Ectodermal cell (in vitro differentiated cells): ENCODE data around the gene COPB2.
"Not testable (repeated sequence)": the region's sequence is repeated elsewhere in the genome, so short reads cannot be mapped to it uniquely, and the experiment has no call there.

ENCODE experiments used
- H3K27ac ChIP-seq: 2 replicates; pipeline ENCODE4 v1.7.0; 2013; ENCODE audit warnings: mild to moderate bottlenecking, low read depth, low read length; ENCODE audit not compliant: insufficient read depth, poor library complexity, severe bottlenecking
- H3K27me3 ChIP-seq: 2 replicates; pipeline ENCODE4 v1.7.0; 2013; ENCODE audit warnings: mild to moderate bottlenecking, low read length; ENCODE audit not compliant: insufficient read depth, control insufficient read depth, poor library complexity, severe bottlenecking
- H3K36me3 ChIP-seq: one replicate; pipeline ENCODE4 v1.7.0; 2013; ENCODE audit warnings: low read length; ENCODE audit not compliant: control insufficient read depth, insufficient read depth
- H3K4me1 ChIP-seq: one replicate; pipeline ENCODE4 v1.7.0; 2013; ENCODE audit warnings: low read length; ENCODE audit not compliant: control insufficient read depth, insufficient read depth
- H3K4me3 ChIP-seq: 2 replicates; pipeline ENCODE4 v1.7.0; 2013; ENCODE audit warnings: low read depth, low read length, control low read depth; ENCODE audit not compliant: insufficient read depth
- H3K9me3 ChIP-seq: 2 replicates; pipeline ENCODE4 v1.7.0; 2013; ENCODE audit warnings: mild to moderate bottlenecking, low read length, moderate library complexity; ENCODE audit not compliant: control insufficient read depth
- WGBS, 2 experiments: methylation state at CpG; one replicate each; pipeline ENCODE4 v1.1.7; 2013; ENCODE audit warnings: missing lambda C conversion rate in 2 of 2; 5-methylcytosine and 5-hydroxymethylcytosine counted together

COPB2 gene

GRCh38 chr3:139382291-139382690, 7.2 kb downstream of the COPB2 start:
- WGBS, 2 experiments: no CpG with 5 or more reads among the region's 2 CpGs
- not testable (repeated sequence) for H3K4me1 ChIP-seq, H3K9me3 ChIP-seq, H3K27me3 ChIP-seq, H3K4me3 ChIP-seq, H3K36me3 ChIP-seq, H3K27ac ChIP-seq

DNA sequence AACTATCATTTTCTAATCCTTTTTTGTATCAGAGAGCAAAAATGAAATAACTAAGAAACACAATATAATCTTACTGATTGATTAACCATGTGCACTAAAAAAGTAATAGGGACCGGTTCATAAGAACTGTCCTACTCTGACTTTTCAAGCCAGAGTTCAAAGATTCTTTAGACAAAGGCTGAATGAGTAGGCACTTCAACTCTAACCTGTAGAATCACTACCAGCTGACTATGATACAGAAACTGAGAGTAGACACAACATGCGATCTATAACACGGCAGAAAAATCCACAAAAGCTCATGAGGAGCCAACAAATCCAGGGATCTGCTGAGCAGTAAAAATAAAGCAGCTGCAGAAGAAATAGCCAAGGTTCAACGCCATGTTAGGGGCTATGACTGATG, 8.9 kb downstream of the COPB2 start:
- 96 to 97% methylated on average over 4 of the region's 4 CpGs for WGBS, 2 experiments

DNA sequence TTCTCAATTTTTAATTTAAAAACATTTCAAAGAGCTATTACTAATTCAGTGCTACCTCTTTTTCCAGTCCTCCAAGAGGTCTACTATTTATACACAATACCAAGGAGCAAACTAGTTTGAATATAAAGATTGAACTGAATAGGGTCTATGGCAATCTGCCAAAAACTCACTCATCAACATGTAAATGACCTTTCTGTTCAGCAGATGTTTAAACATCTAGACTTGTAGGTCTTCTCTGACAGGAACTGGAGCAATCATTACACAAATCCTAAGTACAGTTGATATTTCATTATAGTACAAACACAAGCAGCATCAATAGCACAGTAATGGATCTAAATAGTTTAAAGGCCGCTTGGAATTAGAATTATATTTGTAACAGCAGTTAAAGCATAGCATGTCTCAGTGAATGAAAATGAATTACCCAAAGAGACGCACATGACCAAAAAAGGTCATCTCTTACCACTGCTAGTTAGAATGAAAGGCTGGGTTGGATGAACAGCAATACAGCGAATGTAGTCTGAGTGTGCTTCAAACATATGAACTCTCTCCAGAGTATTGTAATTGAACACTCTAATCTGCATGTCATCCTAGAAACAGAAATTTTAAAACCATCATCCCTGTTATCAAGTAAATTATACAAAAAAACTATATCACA, 10.7 kb downstream of the COPB2 start:
- Histone ChIP-seq H3K9me3 (no peaks in the 10 kb centered on the region), H3K4me3 (no peak overlapping the region), H3K4me1 (no peaks in the 10 kb centered on the region), H3K36me3 (peaks cover 24% of the 10 kb centered on the region), H3K27me3 (no peaks in the 10 kb centered on the region), H3K27ac (no peak overlapping the region)
- 92 to 97% methylated on average over 3 of the region's 3 CpGs for WGBS, 2 experiments

More for the DNA sequence above, 8.9 kb downstream of the COPB2 start:
- H3K9me3 ChIP-seq: no peaks in the 10 kb centered on the region
- H3K4me3 ChIP-seq: no peak overlapping the region
- no peak overlapping the region for H3K27ac ChIP-seq
- H3K4me1 ChIP-seq: no peaks in the 10 kb centered on the region
- peaks cover 13% of the 10 kb centered on the region for H3K36me3 ChIP-seq
- no peaks in the 10 kb centered on the region for H3K27me3 ChIP-seq

DNA sequence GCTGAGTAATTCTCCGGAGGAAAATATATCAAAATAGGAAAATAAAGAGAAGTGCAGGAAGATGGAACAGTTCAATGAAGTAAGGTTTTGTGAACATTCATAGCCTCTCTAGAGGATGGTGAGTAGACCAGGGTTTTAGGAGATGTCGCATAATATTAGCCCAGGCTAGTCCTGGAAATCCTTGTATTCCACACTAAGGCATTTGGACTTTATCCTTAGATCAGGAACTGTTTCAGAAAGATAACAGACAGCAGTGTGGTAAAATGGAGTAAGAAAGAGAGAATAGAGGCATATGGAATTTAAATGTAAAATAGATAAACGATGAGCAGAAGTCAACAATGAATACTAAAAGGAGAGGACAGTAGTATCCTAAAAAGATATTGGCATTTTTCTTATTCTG, 12.1 kb downstream of the COPB2 start:
- H3K27ac ChIP-seq: no peak overlapping the region
- peaks cover 37% of the 10 kb centered on the region for H3K36me3 ChIP-seq
- WGBS, 2 experiments: 93 to 95% methylated on average over 3 of the region's 3 CpGs

DNA sequence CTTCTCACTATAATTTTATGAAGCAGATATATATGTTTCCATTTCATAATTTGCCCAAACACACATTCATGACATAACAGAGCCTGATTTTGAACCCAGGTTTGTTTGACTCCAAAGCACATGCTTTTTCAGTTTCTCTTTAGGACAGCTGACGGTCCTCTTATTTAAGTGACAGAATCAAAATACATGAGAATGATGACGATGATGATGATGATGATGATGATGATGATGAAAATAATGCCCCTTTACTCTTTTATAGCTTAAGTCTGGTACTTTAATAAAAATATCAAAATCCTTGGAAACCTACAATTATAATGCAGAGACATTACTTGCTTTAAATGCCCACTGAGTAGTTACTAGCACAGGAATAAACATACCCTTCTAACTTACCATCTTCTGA, 15.3 kb downstream of the COPB2 start:
- Histone ChIP-seq H3K4me3 (no peak overlapping the region), H3K27ac (no peak overlapping the region), H3K36me3 (peaks cover 55% of the 10 kb centered on the region), H3K4me1 (no peaks in the 10 kb centered on the region), H3K9me3 (no peaks in the 10 kb centered on the region), H3K27me3 (no peaks in the 10 kb centered on the region)
- WGBS, 2 experiments: 89 to 100% methylated on average over 1 to 2 of the region's 2 CpGs

More for the DNA sequence above, 12.1 kb downstream of the COPB2 start:
- no peaks in the 10 kb centered on the region for H3K9me3 ChIP-seq
- no peaks in the 10 kb centered on the region for H3K4me1 ChIP-seq
- no peaks in the 10 kb centered on the region for H3K27me3 ChIP-seq
- H3K4me3 ChIP-seq: no peak overlapping the region

- no peaks in the 10 kb centered on the region for H3K9me3 ChIP-seq
- peaks cover 40% of the 10 kb centered on the region for H3K36me3 ChIP-seq
- peaks cover under 1% of the 10 kb centered on the region for H3K4me1 ChIP-seq
- no CpG with 5 or more reads among the region's 1 CpG for WGBS, 2 experiments
- H3K27me3 ChIP-seq: no peaks in the 10 kb centered on the region
- H3K4me3 ChIP-seq: no peak overlapping the region
- no peak overlapping the region for H3K27ac ChIP-seq
Measured at GRCh38 chr3:139364549-139364948, 24.9 kb downstream of the COPB2 start.

- 94 to 100% methylated on average over 1 to 2 of the region's 2 CpGs for WGBS, 2 experiments
- Histone ChIP-seq H3K27me3 (no peaks in the 10 kb centered on the region), H3K36me3 (peaks cover 40% of the 10 kb centered on the region), H3K4me1 (peaks cover 5% of the 10 kb centered on the region), H3K4me3 (no peak overlapping the region), H3K9me3 (no peaks in the 10 kb centered on the region), H3K27ac (no peak overlapping the region)
Measured at GRCh38 chr3:139361276-139361675, 28.2 kb downstream of the COPB2 start.

- peak overlapping the region; percentile 76 for H3K27ac ChIP-seq
- WGBS, 2 experiments: 55 to 70% methylated on average over 3 of the region's 3 CpGs
- H3K4me3 ChIP-seq: no peak overlapping the region
- H3K27me3 ChIP-seq: no peaks in the 10 kb centered on the region
- H3K9me3 ChIP-seq: no peaks in the 10 kb centered on the region
- H3K4me1 ChIP-seq: peaks cover 5% of the 10 kb centered on the region
- peaks cover 29% of the 10 kb centered on the region for H3K36me3 ChIP-seq
Measured at GRCh38 chr3:139358841-139359562, 30.4 kb downstream of the COPB2 start.

- H3K9me3 ChIP-seq: no peaks in the 10 kb centered on the region
- no peak overlapping the region for H3K4me3 ChIP-seq
- WGBS, 2 experiments: 90 to 96% methylated on average over 2 to 4 of the region's 4 CpGs
- peaks cover 5% of the 10 kb centered on the region for H3K4me1 ChIP-seq
- H3K36me3 ChIP-seq: peaks cover 27% of the 10 kb centered on the region
- H3K27ac ChIP-seq: no peak overlapping the region
- H3K27me3 ChIP-seq: no peaks in the 10 kb centered on the region
Measured at GRCh38 chr3:139357899-139358298, 31.5 kb downstream of the COPB2 start.

DNA sequence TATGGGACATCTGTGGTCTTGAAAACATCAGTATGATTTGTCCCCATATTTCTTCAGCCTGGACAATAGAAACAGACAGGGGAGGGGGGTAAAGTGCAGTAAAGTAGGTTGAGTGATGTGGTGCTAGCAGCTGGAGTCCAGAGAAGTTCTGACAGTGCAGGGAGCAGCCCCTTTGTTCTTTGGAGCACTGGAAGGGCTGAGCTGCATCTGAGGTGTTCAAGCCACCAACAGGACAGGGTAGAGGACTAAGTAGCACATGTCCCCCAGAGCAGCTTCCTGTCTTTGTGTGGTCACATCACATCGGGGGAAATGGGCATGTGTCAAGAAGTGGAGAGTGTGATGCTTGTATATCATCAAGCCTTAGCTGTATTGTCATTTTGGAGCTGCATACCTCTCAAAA, 33.6 kb downstream of the COPB2 start:
- no peaks in the 10 kb centered on the region for H3K27me3 ChIP-seq
- H3K36me3 ChIP-seq: peaks cover 26% of the 10 kb centered on the region
- H3K4me3 ChIP-seq: no peak overlapping the region
- H3K9me3 ChIP-seq: no peaks in the 10 kb centered on the region
- 93 to 94% methylated on average over 1 of the region's 1 CpG for WGBS, 2 experiments
- H3K27ac ChIP-seq: no peak overlapping the region
- peaks cover 5% of the 10 kb centered on the region for H3K4me1 ChIP-seq
